GM21390 (cell line): Measurements from ENCODE around the gene PALLD.
"Not testable (repeated sequence)": the region's sequence is repeated elsewhere in the genome, so short reads cannot be mapped to it uniquely, and the experiment has no call there.

Experiments
- ATAC-seq: cut with Tn5 transposase; IDR thresholded peaks from one replicate; pipeline ENCODE4 v1.9.1; 2021; ENCODE audit not compliant: unreplicated experiment

The PALLD gene

DNA sequence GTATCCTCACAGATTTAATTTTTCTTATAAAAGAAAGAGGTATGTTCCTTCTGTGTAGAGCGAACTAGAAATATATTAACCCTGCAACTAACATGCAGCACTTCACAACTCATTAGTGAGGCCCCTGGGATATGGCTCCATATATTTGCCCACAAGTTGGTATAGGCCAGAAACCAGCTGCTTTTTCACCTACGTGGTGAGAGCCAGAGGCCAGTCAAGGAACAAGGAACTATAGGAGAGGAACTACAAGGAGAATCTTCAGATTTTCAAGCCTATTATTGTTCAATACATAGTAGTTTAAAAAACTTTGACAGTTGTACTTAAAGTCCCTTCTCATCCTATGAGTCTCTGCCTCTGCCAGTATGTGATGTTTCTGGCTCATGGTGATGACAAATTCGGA lies 307.3 kb downstream of the PALLD start:
- no peak for ATAC-seq

DNA sequence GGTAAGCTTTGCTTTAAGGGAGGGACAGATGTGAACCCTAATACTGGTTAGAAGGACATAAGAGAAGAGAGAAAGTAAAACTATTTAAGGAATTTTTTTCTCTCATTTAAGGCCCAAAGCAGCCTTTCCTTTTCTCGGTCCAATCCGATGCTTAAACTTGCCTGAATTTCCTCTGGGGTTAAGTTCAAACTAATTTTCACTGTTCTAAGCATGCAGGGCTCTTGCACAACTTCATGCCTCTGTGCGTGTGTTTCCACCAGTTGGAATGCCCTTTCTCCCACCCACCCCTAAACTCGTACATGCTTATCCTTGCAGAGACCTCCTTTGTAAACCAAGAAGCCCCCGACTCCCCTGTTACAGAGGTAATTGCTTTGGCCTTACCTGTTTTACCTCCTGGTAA lies 308.5 kb downstream of the PALLD start:
- no peak for ATAC-seq

DNA sequence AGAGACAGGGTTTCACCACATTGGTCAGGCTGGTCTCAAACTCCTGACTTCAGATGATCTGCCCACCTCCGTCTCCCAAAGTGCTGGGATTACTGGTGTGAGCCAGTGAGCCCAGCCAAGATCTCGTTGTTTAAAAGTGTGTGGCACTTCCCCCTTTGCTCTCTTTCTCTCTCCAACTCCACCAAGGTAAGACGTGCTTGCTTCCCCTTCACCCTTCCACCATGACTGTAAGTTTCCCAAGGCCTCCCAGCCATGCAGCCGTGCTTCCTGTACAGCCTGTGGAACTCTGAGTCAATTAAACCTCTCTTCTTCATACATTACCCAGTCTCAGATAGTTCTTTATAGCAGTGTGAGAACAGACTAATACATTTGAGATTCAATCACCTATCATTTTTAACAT lies 309.4 kb downstream of the PALLD start:
- not testable (repeated sequence) for ATAC-seq

DNA sequence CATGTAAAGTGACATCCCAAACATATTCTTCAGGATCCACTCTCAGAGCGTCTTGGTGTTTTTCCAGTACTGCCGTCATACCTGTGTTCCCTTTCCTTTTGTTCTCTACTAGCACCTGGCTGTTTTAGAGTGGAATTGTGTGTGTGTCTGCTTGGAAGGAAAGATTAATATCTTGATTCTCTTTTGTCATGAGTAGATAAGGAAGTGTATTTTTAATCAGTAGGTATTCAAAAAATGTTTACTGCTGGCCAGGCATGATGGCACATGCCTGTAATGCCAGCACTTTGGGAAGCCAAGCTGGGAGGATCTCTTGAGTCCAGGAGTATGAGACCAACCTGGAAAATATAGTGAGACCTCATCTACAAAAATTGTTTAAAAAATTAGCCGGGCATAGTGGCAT lies 314.4 kb downstream of the PALLD start:
- no peak for ATAC-seq

DNA sequence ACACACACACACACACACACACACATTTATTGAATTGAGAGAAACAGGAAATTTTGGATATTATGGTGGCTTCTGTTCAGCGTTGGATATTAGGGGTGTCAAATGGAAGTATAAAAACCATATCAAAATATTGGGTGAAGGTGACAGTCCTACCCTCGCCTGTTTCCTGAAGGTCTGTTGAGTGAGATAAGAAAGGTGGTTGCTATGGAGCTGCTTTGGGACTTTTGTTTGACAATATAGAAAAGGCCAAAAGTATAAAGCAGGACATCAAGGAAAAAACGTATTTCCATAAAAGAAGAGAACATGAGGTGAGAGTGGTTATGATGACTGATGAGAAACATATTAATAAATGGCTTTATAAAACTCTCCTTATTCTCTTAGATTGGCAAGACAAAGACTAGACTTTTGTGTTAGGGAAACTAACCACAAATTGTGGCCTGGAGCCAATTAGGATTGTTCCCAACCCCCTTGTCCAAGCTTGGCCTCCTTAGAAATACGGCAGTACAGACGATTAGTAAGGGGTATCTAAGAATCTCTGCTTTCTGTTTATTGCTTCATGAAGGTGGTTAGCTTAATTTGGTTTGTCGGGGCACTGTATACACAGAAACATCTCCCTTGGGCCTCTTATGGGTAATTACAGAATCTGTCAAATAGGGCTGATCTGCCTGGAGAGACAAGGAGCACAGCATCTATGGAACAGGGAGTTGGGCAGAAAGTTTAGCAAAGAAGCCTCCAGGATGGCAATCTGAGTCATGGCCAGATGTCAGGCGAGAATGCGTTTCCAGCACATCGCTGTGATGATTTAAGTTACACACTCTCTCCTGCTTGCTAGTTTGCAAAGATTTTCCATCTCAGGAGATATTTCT lies 315.2 kb downstream of the PALLD start:
- ATAC-seq = no peak

DNA sequence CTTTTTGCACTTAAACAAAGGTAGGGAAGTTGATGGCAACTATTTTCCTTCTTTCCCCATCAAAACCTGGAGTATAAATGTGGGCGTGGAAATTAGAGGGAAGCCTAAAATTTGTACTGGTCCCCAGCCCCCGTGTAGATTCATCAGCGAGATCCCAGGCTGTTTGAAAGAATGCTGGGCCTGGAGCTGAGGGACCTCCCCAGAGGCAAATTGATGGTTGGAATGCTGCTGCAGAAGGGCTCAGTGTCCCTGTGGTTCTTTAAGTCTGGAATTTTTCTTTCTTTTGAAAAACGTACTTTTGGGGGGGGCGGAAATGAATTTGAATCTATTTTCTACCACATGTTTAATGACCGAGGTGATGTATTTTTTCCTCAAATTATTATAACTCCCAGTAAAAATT lies 316.0 kb downstream of the PALLD start:
- no peak for ATAC-seq

DNA sequence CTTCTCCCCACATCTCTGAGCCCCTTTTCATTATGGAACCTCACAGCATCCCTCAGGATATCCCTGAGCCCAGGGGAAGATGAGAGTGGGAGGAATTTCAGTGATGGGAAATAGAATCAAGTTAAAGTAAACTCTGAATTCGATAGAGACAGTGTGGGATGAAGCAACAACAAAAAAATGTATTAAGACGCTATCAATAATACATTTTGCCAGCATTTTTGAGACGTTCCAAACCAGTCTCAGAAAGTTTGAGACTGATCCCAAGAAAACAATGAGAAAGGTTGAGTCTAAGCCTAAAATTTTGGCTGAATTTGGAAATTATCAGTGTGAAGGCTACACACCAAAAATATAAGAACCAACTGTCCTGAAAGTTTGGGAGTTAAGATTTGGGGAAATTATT lies 317.0 kb downstream of the PALLD start:
- no peak for ATAC-seq

DNA sequence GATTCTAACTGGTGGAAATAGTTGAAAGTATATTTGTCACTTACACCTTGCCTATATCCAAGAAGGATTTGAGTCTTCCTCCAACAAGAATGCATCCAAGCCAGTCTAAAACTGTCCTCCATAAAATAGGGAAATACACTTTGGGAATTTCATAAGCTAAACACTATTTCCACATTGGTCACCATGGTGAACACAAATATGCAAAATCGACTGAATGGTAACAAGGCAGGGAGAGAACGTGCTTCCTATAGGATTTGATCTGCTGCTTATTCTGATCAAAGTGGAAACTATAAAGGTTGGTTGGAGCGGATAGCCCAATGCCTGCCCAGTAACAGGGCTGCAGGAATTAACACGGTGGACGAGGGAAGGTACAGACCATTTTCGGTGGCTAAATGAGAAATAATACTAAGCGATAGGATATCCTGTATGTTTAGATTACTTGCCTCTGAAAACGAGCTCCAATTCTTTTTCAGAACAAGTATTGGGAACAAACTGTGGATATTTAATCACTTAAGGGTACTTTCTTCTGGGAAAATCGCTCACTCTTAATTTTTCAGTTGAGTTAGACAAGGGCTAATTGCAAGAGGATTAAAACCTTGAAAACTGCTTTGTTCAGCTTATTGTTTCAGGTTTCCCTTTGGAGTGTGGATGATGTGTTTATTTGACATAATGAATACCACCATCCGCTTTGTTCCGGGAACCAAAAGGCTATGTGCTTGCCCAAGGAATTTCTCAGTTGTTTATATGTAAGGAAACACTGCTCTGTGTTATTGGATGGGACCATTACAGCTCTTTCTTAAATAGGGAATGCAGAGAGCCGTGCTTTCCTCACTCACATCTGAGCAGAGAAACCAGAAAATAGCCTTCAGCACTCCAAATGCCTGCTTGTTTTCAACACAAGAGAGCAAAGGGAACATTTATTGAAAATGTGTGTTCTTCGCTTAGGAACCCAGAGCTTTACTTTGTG lies 318.8 kb downstream of the PALLD start:
- no peak for ATAC-seq

DNA sequence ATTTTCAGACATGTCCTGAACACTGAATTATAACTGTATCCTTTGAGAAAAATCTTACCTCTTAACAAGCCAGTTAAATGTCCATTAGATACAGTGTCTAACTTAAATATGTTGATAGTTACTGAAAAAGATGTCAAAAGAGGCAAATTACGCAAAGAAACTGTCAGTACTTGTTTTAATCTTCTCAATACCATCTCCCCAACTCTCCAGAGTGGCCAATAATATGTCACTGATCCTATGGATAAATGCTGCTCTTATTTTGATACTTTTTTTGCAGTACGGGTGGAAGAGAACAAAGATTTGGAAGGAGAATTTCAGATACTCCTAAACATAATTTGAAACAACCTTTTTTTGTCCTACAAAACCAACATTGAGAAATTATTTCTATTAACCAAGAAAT lies 320.5 kb downstream of the PALLD start:
- ATAC-seq = no peak

DNA sequence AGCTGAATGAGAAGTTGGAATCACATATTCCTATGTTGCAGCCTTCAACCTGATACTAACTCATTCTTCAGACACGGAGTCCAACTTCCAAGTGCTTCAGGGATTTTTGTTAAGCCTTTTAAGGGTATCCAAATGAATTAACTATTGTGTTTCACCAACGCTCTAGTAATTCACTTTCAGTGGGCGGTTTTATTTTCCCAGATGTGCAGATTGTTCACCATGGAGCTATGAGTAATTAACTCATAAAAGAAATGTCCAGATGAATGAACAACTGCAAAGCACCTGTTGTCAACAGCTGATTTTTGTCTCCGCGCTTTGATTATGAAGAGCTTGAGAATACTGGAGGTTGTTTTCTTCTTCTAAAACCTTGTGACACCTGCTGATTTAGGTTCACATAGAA lies 325.6 kb downstream of the PALLD start:
- ATAC-seq = no peak

DNA sequence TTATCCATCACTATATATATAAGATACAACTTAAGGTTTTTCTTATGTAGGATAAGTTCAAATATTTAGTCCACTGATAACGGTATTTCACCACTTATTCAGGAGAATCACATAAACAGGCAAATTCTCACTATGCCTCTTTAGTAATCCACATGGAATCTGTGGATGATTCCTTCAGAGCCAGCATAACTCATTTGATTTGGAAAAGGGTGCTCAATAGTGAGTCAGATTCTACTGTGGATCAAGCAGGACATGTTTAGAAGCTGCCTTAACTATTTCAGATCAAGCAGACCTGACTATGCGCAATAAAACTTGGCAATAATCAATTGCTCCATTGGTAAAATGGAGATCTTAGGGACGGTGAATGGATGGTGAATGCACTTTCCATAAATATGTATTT lies 329.1 kb downstream of the PALLD start:
- no peak for ATAC-seq

DNA sequence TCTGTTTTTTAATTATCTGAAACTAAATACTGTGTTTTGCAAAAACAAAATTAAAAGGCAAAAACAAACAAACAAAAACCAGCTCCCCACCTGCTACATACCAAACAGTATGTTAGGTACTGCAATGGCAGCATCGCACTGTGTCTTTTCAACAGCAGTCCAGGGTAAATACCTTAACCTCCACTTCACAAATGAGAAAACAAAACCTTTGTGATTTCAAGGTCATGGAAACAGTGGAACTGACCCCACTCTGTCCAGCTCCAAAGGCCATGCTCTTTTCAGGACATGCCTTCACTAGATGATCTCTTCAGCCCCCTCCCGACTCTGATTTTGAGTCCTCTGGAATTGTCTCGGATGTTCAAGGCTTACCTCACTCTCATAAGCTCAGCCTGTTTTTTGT lies 329.8 kb downstream of the PALLD start:
- no peak for ATAC-seq

DNA sequence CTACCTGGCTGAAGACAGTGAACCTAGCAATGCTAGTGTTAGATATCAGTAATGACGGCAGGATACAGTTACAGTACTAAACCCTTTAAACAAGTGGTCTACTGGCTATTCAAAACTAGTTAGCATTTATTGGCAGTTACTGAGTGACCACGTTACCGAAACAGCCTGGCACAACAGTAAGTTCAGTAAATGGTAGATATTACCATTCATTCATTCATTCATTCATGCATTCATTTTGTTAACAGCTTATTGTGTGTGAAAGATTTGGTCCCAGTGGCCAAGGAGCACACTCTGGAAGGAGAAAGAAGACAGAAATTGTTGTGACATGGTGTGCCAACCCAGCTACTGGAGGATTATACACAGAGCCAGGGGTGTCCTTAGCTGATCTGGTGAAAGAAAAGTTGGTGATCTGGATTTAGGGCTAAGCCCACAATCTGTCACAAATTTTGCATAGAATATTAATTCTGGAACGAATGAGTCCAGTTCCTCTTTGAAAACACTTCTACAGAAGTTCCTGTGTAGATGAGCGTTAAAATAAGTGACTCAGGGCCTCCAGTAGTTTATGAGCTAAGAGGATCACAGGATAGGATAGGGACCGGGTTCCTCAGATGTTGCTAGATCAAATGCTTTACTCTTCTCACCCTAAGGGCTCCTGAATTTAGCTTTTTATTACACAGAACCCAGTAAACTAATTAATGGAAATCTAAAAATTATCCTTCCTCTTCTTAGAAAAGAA lies 334.1 kb downstream of the PALLD start:
- ATAC-seq = no peak

DNA sequence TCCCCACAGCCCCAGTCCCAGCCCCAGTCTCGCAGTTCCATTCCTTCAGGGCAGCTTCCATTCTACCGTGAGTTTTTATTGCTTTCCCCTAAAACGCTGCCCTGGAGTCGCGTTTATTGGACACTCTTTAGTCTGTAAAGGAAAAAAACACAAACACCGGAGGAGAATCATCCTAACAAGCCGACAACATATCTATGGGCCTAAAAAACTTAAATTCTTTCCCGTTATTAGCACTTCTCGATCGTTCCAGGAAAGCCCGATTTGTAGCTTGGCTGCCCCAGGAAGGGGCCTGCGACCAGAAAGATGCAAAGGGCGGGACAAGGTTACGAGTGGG lies 334.7 kb downstream of the PALLD start:
- ATAC-seq = no peak

DNA sequence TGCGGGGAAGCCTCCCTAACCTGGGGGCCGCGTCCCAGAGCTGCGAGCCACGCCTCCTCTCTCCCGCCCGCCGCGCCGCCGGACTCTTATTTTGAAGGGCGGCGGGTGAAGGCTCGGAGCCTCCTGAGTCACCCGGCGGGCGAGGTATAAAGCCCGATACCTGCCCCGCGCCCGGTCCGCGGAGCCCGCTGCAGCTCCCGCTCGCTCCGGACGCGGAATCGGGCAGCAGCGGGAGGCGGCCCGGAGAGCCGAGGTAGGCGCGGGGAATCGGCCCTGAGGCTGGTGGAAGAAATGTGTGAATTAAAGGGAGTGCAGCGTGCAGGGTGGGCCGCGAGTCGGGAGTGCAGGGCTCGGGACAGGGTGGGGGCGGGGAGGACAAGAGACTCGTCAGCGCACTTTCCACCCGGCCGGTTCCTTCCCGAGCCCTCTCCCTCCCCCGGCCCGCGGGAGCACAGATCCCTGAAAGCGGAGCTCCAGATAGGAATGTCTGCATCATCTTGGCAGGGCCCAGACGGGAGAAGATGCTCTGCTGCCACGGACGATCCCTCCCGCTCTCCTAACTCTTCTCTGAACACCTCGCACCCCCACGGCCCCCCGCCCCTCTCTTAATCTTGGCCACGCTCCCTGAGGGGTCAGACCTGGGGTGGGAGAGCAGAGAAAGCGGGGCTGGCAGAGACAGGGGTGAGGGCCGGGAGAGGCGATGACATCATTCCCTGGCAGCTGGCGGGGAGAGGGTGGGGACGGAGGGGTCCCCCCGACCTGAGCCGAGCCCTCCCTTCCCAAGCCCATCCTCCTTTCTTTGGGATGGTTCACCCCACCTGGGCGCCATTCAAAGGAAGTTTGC lies 335.3 kb downstream of the PALLD start:
- peak; percentile 94 for ATAC-seq

DNA sequence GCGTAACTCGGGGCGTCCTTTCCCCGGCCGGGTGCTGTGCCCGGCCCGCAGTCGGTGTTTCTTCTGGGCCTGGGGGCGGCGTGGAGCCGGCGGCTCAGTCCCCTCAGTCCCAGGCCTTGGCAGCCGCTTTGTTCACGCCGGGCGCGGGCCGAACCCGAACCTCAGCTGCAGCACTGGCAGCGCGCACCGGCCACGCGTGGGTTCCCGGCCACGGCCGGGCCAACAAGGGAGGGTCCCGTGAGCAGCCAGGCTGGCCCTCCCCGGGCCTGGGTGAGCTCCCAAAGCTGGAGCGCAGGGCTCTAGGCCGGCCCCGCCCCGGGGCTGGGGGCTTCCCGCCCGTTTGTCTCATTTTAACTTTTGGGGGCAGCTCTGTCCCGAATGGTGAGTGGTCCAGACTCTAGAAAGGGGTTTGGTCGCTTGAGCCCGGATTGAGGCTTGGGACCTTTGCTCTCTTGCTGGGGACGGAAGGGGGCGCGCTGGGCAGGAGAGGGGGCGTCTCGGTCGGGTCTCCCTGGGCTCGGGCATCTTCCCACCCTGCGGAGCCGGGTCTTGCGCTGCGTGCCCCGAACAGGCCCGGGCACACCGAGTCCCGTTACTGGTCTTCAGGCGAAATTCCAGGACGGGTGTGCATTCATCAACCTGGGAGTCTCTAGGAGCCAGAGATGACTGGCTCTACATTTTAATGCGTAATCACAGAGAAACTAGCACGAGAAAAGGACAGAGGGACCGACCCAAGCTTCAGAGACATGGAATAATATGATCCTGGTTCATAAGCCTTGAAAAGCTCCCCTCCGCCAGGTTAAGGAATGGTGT lies 336.1 kb downstream of the PALLD start:
- no peak for ATAC-seq

DNA sequence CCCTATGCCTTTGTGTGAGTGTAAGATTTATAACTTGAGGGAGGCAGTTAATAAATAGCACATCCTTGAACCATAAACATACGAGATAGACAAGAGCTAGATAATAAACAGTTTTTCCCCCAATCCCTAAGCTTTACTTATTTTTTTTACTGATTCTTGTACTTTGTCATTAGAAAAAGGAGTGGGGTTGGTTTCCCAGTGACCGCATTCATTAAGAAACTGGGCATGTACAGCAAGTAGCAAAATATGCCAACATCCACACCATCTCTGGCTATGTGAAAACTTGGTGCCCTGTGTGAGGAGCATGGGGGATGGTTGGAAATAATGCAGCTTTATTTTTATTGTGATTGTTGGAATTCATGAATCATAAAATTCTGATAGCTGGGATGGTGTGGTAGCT lies 337.0 kb downstream of the PALLD start:
- no peak for ATAC-seq

DNA sequence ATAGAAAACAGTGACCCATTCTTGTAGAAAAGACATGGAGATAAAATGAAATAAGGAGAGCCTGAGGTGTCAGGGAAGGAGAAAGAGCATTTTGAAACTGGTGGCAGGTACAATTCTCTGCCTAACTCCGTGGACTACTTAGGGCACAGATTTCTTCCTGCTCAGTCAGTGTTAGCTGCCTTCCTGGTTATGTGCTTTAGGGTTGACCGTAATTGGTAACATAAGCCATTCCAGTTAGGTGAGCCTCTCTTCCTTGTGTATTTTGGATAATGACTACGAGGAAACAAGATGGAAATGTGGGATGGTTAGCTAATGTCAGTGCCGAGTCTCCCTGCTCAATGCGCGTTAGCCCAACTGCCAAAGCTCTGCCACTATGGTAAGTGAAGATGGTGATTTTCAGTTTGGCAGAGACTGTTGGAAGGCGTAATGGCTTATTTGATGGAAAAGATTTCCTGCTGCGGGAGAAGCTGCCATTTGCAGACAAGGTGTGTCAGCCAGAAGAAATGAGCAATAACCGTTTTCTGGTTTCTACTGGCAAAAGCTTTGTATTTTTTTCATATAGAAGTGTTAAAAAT lies 339.1 kb downstream of the PALLD start:
- no peak for ATAC-seq

DNA sequence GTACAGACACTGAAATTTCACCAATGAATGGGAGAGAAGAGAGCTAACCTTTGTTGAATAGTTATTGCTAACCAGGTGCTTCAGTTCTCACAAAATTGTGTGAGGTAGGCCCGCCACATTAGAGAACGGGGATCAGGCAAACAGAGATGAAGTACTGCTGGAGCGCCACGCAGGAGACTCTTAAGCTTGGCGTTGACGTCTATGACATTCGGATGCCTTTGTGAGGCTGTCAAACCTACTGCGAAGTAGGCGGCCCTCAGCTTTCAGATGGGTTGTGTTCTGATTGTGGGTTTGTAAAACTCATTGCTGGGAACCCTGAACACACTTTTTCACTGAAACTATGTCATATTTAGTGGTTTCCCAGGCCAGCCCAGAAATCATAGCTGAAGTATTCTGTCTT lies 339.6 kb downstream of the PALLD start:
- ATAC-seq = no peak
